GM19372 (cell line): Measurements from ENCODE around the gene KIR2DL3.
"Not testable (repeated sequence)": the region's sequence is repeated elsewhere in the genome, so short reads cannot be mapped to it uniquely, and the experiment has no call there.

Experiments
- ATAC-seq: cut with Tn5 transposase; IDR thresholded peaks from one replicate; pipeline ENCODE4 v1.9.1; 2021; ENCODE audit warnings: mild to moderate bottlenecking, low read depth, moderate library complexity; ENCODE audit not compliant: unreplicated experiment

KIR2DL3 gene

GRCh38 chr19:54739587-54740497 is 1.5 kb downstream of the KIR2DL3 start:
- ATAC-seq, result no peak

- not testable (repeated sequence) for ATAC-seq
Measured at GRCh38 chr19:54741950-54742349, 3.6 kb downstream of the KIR2DL3 start.

GRCh38 chr19:54744080-54744479 is 5.8 kb downstream of the KIR2DL3 start:
- not testable (repeated sequence) for ATAC-seq

- not testable (repeated sequence) for ATAC-seq
Measured at GRCh38 chr19:54747614-54748322, 9.5 kb downstream of the KIR2DL3 start.

GRCh38 chr19:54750276-54750675 is 12.0 kb downstream of the KIR2DL3 start:
- ATAC-seq, result not testable (repeated sequence)

- not testable (repeated sequence) for ATAC-seq
Measured at GRCh38 chr19:54756204-54757110, 18.1 kb downstream of the KIR2DL3 start.

GRCh38 chr19:54758577-54758976 is 20.3 kb downstream of the KIR2DL3 start:
- not testable (repeated sequence) for ATAC-seq

- not testable (repeated sequence) for ATAC-seq
Measured at GRCh38 chr19:54764219-54764618, 25.9 kb downstream of the KIR2DL3 start.

GRCh38 chr19:54766464-54766863 is 28.2 kb downstream of the KIR2DL3 start:
- ATAC-seq, result not testable (repeated sequence)

- ATAC-seq, result not testable (repeated sequence)
Measured at GRCh38 chr19:54769646-54770045, 31.3 kb downstream of the KIR2DL3 start, which contains the start of gene KIR2DL1. Gene KIR2DL1 (plus strand): TSS chr19:54769793. CDS start chr19:54769851, 58 bp downstream.

GRCh38 chr19:54770511-54770910 is 32.2 kb downstream of the KIR2DL3 start:
- not testable (repeated sequence) for ATAC-seq

- ATAC-seq, result not testable (repeated sequence)
Measured at GRCh38 chr19:54771018-54771960, 33.0 kb downstream of the KIR2DL3 start.

GRCh38 chr19:54772666-54773065 is 34.4 kb downstream of the KIR2DL3 start:
- ATAC-seq, result not testable (repeated sequence)

- not testable (repeated sequence) for ATAC-seq
Measured at GRCh38 chr19:54775095-54775815, 36.9 kb downstream of the KIR2DL3 start.

- ATAC-seq, result not testable (repeated sequence)
Measured at GRCh38 chr19:54775830-54776229, 37.5 kb downstream of the KIR2DL3 start.

GRCh38 chr19:54777851-54778250 is 39.5 kb downstream of the KIR2DL3 start:
- ATAC-seq, result not testable (repeated sequence)

- ATAC-seq, result not testable (repeated sequence)
Measured at GRCh38 chr19:54778896-54779295, 40.6 kb downstream of the KIR2DL3 start.

- not testable (repeated sequence) for ATAC-seq
Measured at GRCh38 chr19:54782916-54783315, 44.6 kb downstream of the KIR2DL3 start.
